ENCODE measurements around the gene ADCYAP1.

Gene ADCYAP1

GRCh38 chr18:910247-910646, 5.6 kb downstream of the ADCYAP1 start:
- DNase-seq: peak; percentile 40

- DNase-seq: peak; percentile 22
Measured at GRCh38 chr18:911025-911424, 6.4 kb downstream of the ADCYAP1 start.

DNA sequence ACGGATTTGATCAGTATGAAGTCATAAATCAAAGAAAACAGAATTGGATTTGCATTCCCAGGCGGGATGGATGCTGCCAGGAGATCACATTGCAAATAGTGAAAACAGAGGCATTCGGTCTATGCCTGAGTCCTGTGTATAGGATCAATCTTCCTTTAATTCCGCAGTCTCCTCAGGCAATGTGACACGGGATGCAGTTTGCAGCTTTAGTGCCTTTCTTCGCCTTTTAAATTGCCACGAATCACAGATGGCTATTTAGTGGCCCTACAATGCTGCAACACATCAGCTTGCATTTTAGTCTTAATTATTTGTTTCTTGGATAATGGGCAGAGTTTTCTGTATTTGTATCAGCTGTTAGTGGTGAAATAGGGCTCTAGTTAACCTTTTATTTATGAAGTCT, 6.8 kb downstream of the ADCYAP1 start:
- peak; percentile 35 for DNase-seq

DNA sequence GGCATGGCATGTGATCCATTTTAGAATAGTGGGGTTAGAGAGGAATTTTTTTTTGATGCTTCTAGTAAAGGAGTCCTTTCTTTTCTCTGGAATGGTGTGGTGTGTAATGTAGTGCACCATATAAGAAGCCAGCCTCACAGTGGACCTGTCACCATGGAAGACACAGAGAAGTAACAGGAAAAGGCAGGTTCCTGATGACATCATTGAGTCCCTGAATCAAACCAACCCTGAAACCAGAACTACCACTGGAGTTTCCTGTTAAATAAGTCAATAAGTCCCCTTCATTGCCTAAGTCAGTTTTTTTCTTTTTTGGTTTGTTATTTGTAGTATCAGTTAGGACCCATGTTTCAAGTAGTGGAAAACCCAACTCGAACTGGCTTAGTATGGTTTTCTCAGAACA, 11.9 kb downstream of the ADCYAP1 start:
- no peak for DNase-seq

- no peak for DNase-seq
Measured at GRCh38 chr18:919078-919477, 14.4 kb downstream of the ADCYAP1 start.

DNA sequence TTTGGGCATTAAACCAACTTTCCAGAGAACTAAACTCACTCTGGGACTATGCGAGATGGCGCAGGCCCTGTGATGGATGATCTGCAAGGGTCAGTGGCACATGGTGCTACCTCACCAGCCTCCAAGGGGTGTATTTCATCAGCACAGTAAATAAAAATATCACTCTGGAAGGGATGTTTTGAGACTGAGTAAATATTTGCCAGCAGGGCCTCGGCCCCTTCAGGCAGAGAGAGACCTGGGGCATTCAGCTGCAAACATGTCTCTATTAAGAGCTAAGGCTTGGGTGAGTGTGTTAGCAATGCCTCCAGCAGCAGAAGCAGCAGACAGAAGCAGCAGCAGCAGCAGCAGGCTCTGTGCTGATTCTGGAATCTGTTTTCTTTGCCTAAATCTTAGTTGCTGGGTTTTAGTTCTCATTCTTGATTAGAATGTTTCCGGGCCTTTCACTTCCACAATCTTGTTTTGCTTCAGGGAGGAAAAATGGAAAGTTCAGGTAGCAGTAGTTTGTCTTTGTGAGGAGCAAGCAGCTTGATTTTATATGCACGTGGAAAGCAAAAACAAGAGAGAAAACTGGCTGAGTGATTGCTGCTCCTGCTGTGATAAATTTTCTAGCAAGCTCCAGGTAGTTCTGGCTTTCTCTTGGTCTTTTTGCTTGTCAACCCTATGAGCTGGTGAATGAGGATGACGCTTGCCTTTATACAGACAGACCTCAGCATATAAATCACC, 18.6 kb downstream of the ADCYAP1 start:
- DNase-seq: no peak

DNA sequence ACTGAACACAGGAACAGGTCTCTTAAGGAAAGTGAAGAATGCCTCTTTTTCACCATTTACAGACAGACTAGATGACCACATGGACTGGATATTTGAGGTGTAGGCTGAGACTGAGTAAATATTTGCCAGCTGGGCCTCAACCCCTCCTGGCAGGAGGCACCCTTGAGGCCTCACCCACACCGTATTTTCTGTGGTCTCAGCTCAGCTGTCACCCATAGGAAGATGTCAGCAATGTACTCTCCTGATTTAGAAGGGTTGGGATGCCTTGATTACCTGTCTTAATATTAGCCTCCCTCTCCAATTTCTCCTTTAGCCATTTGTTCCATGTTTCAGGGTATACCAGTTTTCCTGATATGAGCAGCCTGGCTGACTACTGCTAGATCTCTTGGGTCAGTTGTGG, 20.3 kb downstream of the ADCYAP1 start:
- no peak for DNase-seq

DNA sequence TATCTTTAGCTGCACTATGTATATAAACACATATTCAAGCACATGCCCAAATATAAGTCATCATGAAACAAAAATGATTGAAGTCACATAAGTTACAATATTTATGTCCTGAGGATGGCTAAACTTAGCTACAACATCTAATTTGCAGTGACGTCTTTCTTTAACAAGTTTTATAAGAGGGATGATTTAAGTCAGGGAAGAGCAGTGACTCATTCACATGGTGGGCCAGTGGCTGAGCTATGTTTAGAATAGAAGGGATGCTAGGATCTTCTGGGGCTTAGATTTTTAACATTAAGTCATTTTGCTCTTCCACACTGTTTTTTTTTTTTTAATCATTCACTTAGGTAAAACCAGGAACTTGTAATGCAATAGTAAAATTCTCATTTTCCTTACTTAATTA, 22.3 kb downstream of the ADCYAP1 start:
- no peak for DNase-seq

GRCh38 chr18:933082-933481, 28.4 kb downstream of the ADCYAP1 start:
- no peak for DNase-seq

- no peak for DNase-seq
Measured at GRCh38 chr18:934518-935133, 30.0 kb downstream of the ADCYAP1 start.

GRCh38 chr18:936941-937340, 32.3 kb downstream of the ADCYAP1 start:
- no peak for DNase-seq

- DNase-seq: no peak
Measured at GRCh38 chr18:939166-939565, 34.5 kb downstream of the ADCYAP1 start.

- DNase-seq: no peak
Measured at GRCh38 chr18:939958-940357, 35.3 kb downstream of the ADCYAP1 start.

GRCh38 chr18:941331-941730, 36.7 kb downstream of the ADCYAP1 start:
- DNase-seq: no peak

- no peak for DNase-seq
Measured at GRCh38 chr18:944440-944839, 39.8 kb downstream of the ADCYAP1 start.

DNA sequence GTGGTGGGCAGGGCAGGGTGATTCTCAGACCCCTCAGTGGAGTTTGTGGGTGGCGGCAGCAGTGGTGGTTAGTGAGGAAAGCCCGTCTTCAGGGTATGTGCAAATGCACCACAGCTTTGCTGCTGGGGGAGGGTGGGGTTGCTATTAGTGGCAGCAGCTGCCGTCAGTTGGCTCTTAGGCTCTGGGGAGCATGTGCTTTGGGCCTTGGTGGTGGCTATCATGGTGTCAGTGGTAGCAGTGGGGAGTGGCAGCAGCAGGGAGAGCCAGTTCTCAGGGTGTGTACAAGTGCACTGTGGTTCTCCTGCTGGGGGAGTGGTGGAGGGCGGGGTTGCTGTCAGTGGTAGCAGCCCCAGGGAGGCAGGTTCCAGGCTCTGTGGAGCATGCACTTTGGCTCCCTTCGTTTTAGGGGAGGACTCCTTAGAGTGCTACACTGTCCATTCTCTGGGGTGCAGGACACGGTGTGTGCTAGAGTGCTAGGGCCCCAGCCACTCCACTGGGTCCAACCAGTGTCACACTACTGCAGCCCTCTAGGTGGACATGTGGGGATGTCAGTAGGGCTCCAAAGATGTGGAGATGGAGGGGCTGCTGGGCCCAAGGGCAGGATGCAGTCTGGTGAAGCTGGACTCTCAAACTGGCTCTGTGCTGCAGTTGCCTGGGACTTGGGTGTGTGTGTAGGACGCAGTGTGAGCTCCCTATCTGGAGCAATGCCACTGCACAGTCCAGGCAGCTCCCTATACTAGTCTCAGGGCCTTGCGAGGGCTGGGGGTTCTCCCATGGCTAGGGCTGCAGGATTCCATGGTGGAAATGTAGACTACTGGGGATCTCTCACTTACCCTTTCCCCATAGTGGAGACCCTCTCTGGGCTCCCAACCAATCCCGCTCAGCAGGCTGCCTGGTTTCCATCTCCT, 45.3 kb downstream of the ADCYAP1 start:
- no peak for DNase-seq

DNA sequence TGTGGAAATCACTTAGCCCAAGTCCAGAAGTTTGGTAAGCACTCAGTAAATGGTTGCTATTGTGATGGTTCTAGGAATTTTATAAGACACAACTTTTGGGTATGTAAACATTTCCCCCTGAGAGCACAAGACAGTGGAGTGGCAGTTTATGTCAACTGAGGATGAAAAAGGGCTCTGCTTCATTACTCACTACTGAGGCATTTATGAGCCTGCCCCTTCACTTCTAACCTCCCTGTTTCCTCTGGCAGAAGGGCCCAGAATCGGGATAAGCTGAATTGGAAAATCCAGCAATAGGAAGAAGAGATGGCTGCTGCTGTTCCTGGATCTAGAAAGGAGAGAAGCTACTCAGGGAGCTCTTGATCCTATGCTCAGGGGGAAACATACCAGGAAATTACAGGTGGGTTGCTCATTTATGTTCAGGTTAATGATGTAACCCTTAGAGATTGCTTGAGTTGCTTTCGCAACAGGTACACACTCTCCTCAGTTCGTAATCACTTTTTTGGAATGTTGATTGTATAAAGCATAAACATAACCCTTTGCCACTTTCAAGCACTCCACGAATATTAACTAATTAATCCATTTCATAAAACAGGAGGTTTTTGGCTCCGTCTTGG, 46.3 kb downstream of the ADCYAP1 start:
- no peak for DNase-seq

DNA sequence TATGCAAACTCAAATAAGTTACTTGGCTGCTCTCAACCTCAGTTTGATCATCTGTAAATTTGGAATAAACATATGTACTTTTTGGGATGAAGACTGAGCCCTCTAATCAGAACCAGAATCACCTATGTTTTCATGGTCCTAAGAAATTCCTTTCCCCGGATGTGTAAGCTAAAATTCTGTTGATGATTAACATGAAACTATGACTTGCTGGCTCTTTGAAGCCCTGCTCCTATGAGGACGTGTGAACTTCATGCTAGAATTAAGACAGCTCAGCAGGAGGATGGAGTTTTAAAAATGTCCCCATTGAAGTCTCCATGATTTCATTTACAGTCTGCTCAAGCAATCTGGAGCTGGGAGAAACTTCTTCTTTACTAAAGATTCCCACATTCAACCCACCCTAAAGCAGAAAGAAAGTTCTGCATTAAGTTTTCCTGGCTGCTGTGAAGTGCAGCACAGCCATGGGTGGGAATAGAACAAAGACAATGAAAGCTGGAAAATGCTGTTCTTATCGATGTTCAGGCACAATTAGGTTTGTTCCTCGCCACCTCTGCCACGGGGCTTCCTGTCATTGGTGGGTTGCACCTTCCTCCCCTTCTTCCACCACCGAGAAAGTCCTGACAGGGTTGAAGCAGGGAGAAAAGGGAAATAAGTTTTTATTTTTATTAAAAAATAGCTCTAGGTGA, 50.9 kb downstream of the ADCYAP1 start:
- no peak for DNase-seq

GRCh38 chr18:957829-958228, 53.2 kb downstream of the ADCYAP1 start:
- no peak for DNase-seq

DNA sequence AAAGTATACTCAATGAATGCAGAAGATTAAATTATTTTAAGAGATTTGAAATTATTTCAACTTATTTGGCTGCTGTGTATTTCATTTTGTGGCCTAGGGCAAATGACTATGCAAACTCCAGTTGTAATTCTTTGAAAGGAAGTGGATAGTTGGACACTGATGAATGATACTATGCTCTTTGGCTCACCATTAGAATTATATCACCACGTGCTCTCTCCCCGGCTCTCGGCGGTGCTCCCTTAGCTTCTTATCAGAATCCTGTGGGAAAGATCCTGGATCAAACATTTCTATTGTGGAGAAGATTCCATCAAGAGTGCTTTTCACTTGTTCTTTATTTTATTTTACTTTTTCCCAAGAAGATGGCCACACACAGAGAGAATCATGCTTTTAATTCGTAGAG, 55.2 kb downstream of the ADCYAP1 start:
- DNase-seq: no peak

Measured in eye (tissue), 1 donor.